ENCODE data around the gene CDYL2.

Gene CDYL2

GRCh38 chr16:80708823-80709222 lies 95.6 kb downstream of the CDYL2 start:
- no peak for DNase-seq (ENCODE audit: extremely low read depth, low read depth)
- no peak for TF ChIP-seq CTCF (IDR thresholded peaks at IDR 0.05; ENCODE audit: low read depth, low read length)

- DNase-seq (ENCODE audit: extremely low read depth, low read depth): no peak
These were observed 96.7 kb downstream of the CDYL2 start for GRCh38 chr16:80707686-80708085.

GRCh38 chr16:80705596-80705995 lies 98.8 kb downstream of the CDYL2 start:
- DNase-seq (ENCODE audit: extremely low read depth, low read depth): no peak
- no peak for TF ChIP-seq CTCF (IDR thresholded peaks at IDR 0.05; ENCODE audit: low read depth, low read length)

More at GRCh38 chr16:80707686-80708085, 96.7 kb downstream of the CDYL2 start:
- TF ChIP-seq CTCF (IDR thresholded peaks at IDR 0.05; ENCODE audit: low read depth, low read length): no peak

- no peak for TF ChIP-seq CTCF (IDR thresholded peaks at IDR 0.05; ENCODE audit: low read depth, low read length)
- DNase-seq (ENCODE audit: extremely low read depth, low read depth): no peak
These were observed 99.5 kb downstream of the CDYL2 start for GRCh38 chr16:80704751-80705505.

- no peak for TF ChIP-seq CTCF (IDR thresholded peaks at IDR 0.05; ENCODE audit: low read depth, low read length)
- no peak for DNase-seq (ENCODE audit: extremely low read depth, low read depth)
These were observed 101.0 kb downstream of the CDYL2 start for GRCh38 chr16:80703131-80704071.

- TF ChIP-seq CTCF (IDR thresholded peaks at IDR 0.05; ENCODE audit: low read depth, low read length): no peak
- DNase-seq (ENCODE audit: extremely low read depth, low read depth): no peak
These were observed 101.7 kb downstream of the CDYL2 start for GRCh38 chr16:80702696-80703095.

GRCh38 chr16:80700558-80700957 lies 103.8 kb downstream of the CDYL2 start:
- DNase-seq (ENCODE audit: extremely low read depth, low read depth): no peak
- no peak for TF ChIP-seq CTCF (IDR thresholded peaks at IDR 0.05; ENCODE audit: low read depth, low read length)
